HEK293 (cell line): ENCODE results near the gene ANKRD52.
A peak's percentile ranks its signal among the peaks of the same experiment; 100 is the strongest.
"Not testable (repeated sequence)": the region's sequence is repeated elsewhere in the genome, so short reads cannot be mapped to it uniquely, and the experiment has no call there.

Experiments used
- CTCF ChIA-PET: fragments of 350-600 bp; formaldehyde crosslinking; extraction: SDS; loops from one replicate; lab custom pipeline; 2021; ENCODE audit warnings: antibody characterized with exemption; lab: Yijun Ruan, JAX
- POLR2A ChIA-PET: fragments of 300-600 bp; formaldehyde crosslinking; extraction: SDS; loops from one replicate; lab custom pipeline; 2020; ENCODE audit warnings: antibody characterized with exemption, inconsistent platforms; lab: Yijun Ruan, JAX
- H3K27ac ChIP-seq: fragments of 200-500 bp; sonication (Bioruptor generic); 2 replicates; pipeline ENCODE4 v1.5.1; 2014; ENCODE audit warnings: low read depth, low read length, control low read depth, inconsistent platforms; ENCODE audit errors: extremely low read depth
- H3K36me3 ChIP-seq, 2 experiments: fragments of 200-500 bp in 1 of 2; sonication (Bioruptor generic) in 1 of 2; 1 replicate in 1 of 2; 2 replicates in 1 of 2; pipeline ENCODE4 v1.5.1; 2014 to 2017; ENCODE audit warnings: inconsistent platforms in 2 of 2, low read length in 2 of 2; ENCODE audit not compliant: control insufficient read depth in 2 of 2, insufficient read depth in 1 of 2
- H3K4me1 ChIP-seq: fragments of 200-500 bp; sonication (Bioruptor generic); 2 replicates; pipeline ENCODE4 v1.5.1; 2014; ENCODE audit warnings: mild to moderate bottlenecking, low read length, inconsistent platforms; ENCODE audit not compliant: control insufficient read depth, insufficient read depth
- H3K4me3 ChIP-seq: 2 replicates; pipeline ENCODE4 v1.5.1; 2011; ENCODE audit warnings: low read depth, mild to moderate bottlenecking, control low read depth, low read length, moderate library complexity
- H3K9me3 ChIP-seq: fragments of 200-500 bp; sonication (Bioruptor generic); 2 replicates; pipeline ENCODE4 v1.5.1; 2014; ENCODE audit warnings: low read depth, low read length, inconsistent platforms; ENCODE audit not compliant: control insufficient read depth, insufficient read depth
- GFI1B ChIP-seq: fragments of 450-650 bp; formaldehyde crosslinking; IDR thresholded peaks from 2 replicates; pipeline ENCODE4 v1.5.1; 2016; ENCODE audit warnings: missing biosample characterization, missing genetic modification characterization
- SP7 ChIP-seq: fragments of 450-650 bp; formaldehyde crosslinking; IDR thresholded peaks from 2 replicates; pipeline ENCODE4 v1.5.1; 2016; ENCODE audit warnings: missing biosample characterization, missing genetic modification characterization
- ZBTB21 ChIP-seq: fragments of 450-650 bp; formaldehyde crosslinking; IDR thresholded peaks from 2 replicates; pipeline ENCODE4 v1.5.1; 2017; ENCODE audit warnings: missing biosample characterization, missing genetic modification characterization
- ZNF121 ChIP-seq: fragments of 450-650 bp; formaldehyde crosslinking; IDR thresholded peaks from 2 replicates; pipeline ENCODE4 v1.5.1; 2016; ENCODE audit warnings: missing biosample characterization, missing genetic modification characterization
- ZNF335 ChIP-seq: fragments of 450-650 bp; formaldehyde crosslinking; conservative IDR thresholded peaks from 2 replicates; pipeline ENCODE4 v1.5.1; 2016; ENCODE audit warnings: missing biosample characterization, missing genetic modification characterization
- ZNF362 ChIP-seq: fragments of 450-650 bp; formaldehyde crosslinking; IDR thresholded peaks from 2 replicates; pipeline ENCODE4 v1.5.1; 2016; ENCODE audit warnings: missing biosample characterization, missing genetic modification characterization
- ZNF366 ChIP-seq: fragments of 450-650 bp; formaldehyde crosslinking; conservative IDR thresholded peaks from 2 replicates; pipeline ENCODE4 v1.5.1; 2016; ENCODE audit warnings: missing biosample characterization, missing genetic modification characterization
- ZNF514 ChIP-seq: fragments of 450-650 bp; formaldehyde crosslinking; IDR thresholded peaks from 2 replicates; pipeline ENCODE4 v1.5.1; 2016; ENCODE audit warnings: missing biosample characterization, missing genetic modification characterization
- ZNF660 ChIP-seq: fragments of 450-650 bp; IDR thresholded peaks from 2 replicates; pipeline ENCODE4 v1.5.1; 2018; ENCODE audit warnings: missing biosample characterization, mild to moderate bottlenecking, missing genetic modification characterization
- ZNF664 ChIP-seq: fragments of 450-650 bp; formaldehyde crosslinking; IDR thresholded peaks from 2 replicates; pipeline ENCODE4 v1.5.1; 2016; ENCODE audit warnings: missing biosample characterization, missing genetic modification characterization
- ZNF747 ChIP-seq: fragments of 450-650 bp; formaldehyde crosslinking; IDR thresholded peaks from 2 replicates; pipeline ENCODE4 v1.5.1; 2016; ENCODE audit warnings: missing biosample characterization, missing genetic modification characterization
- ZSCAN16 ChIP-seq: fragments of 450-650 bp; formaldehyde crosslinking; IDR thresholded peaks from 2 replicates; pipeline ENCODE4 v1.5.1; 2016; ENCODE audit warnings: missing biosample characterization, missing genetic modification characterization
- TF ChIP-seq, protein P1 (sequence below): fragments of 450-650 bp; formaldehyde crosslinking; IDR thresholded peaks from 2 replicates; pipeline ENCODE4 v1.5.1; 2017; ENCODE audit warnings: missing biosample characterization, missing genetic modification characterization
- TF ChIP-seq, protein P2 (sequence below): IDR thresholded peaks from 2 replicates; pipeline ENCODE4 v1.6.1; 2011; ENCODE audit warnings: mild to moderate bottlenecking, low read depth, low read length, borderline replicate concordance
- TF ChIP-seq, protein P3 (sequence below): fragments of 450-650 bp; formaldehyde crosslinking; IDR thresholded peaks from 2 replicates; pipeline ENCODE4 v1.5.1; 2016; ENCODE audit warnings: missing biosample characterization, missing genetic modification characterization

Gene ANKRD52

DNA sequence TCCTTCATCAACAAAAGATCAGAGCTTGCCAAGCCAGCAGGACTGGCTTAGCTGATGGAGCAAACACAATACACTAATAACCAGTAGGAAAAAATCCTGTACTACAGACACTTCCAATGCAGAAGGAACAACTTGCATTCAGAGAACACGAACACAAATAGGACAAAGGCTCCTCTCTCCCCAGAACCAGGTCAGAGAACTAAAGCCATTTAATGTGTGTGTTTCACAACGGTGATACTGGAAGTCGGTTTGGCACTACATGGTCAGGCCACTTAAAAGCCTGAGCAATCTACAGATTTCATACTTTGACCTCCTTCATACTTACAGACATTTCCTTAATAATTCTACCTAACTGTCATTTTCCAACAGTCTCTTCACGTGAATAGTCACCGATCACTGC is 35.6 kb upstream of the ANKRD52 start (continued):
- TF ChIP-seq, protein P1, sequence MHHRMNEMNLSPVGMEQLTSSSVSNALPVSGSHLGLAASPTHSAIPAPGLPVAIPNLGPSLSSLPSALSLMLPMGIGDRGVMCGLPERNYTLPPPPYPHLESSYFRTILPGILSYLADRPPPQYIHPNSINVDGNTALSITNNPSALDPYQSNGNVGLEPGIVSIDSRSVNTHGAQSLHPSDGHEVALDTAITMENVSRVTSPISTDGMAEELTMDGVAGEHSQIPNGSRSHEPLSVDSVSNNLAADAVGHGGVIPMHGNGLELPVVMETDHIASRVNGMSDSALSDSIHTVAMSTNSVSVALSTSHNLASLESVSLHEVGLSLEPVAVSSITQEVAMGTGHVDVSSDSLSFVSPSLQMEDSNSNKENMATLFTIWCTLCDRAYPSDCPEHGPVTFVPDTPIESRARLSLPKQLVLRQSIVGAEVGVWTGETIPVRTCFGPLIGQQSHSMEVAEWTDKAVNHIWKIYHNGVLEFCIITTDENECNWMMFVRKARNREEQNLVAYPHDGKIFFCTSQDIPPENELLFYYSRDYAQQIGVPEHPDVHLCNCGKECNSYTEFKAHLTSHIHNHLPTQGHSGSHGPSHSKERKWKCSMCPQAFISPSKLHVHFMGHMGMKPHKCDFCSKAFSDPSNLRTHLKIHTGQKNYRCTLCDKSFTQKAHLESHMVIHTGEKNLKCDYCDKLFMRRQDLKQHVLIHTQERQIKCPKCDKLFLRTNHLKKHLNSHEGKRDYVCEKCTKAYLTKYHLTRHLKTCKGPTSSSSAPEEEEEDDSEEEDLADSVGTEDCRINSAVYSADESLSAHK: no peak

DNA sequence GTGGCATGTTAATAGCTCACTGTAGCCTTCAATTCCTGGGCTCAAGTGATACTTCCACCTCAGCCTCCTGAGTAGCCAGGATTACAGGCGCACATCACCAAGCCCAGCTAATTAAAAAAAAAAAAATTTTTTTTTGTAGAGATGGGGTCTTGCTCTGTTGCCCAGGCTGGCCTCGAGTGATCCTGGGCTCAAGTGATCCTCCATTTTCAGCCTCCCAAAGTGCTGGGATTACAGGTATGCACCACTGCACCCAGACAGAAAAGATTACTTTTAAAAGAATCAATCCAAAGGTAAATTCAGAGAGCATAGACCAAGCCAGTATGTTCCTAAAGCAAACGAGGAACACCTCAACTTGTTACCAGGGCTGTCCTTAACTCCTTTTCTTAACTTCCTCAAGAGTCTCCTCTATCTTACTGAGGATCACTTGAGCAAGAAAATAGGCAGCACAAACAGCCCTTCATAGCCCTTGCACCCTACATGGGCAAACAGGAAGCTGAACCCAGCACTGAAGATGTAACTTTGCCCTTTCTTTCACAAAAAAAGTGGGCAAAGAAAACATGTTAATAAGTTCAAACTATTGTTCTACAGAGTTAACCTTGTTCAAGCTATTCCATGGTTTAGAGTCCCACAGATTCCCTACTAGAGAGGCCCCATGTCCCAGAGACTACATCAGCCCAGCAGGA is 30.7 kb upstream of the ANKRD52 start:
- Histone ChIP-seq H3K4me3 (no peak overlapping the region), H3K27ac (no peak overlapping the region), H3K4me1 (no peaks in the 10 kb centered on the region), H3K9me3 (no peaks in the 10 kb centered on the region), H3K36me3 (peaks cover 39 to 64% of the 10 kb centered on the region in 2 experiments)
- ChIA-PET POLR2A (interaction anchor here (0.5 kb wide), 1 partner anchor 284 kb away, joined by 3 read pairs; no protein-coding TSS in a partner anchor), CTCF (interaction anchor here (0.6 to 0.9 kb wide), 5 partner anchors 9 to 632 kb away, joined by 3 to 5 read pairs (median 3); partner anchors contain the start of gene SMARCC2)
- peak; percentile 93 for TF ChIP-seq ZNF121 (tag by site-specific recombination)
- TF ChIP-seq, protein P2, sequence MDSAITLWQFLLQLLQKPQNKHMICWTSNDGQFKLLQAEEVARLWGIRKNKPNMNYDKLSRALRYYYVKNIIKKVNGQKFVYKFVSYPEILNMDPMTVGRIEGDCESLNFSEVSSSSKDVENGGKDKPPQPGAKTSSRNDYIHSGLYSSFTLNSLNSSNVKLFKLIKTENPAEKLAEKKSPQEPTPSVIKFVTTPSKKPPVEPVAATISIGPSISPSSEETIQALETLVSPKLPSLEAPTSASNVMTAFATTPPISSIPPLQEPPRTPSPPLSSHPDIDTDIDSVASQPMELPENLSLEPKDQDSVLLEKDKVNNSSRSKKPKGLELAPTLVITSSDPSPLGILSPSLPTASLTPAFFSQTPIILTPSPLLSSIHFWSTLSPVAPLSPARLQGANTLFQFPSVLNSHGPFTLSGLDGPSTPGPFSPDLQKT: no peak

- Histone ChIP-seq H3K9me3 (no peaks in the 10 kb centered on the region), H3K27ac (no peak overlapping the region), H3K36me3 (peaks cover 50 to 78% of the 10 kb centered on the region in 2 experiments), H3K4me1 (no peaks in the 10 kb centered on the region), H3K4me3 (no peak overlapping the region)
- POLR2A ChIA-PET: interaction anchor here (1.0 to 1.5 kb wide), 3 partner anchors 11 to 13 kb away, joined by 4 to 6 read pairs (median 6); no protein-coding TSS in a partner anchor
- TF ChIP-seq ZNF747 (tag by site-specific recombination): no peak
- TF ChIP-seq ZNF335 (tag by site-specific recombination): no peak
- CTCF ChIA-PET: interaction anchor here (0.6 to 2.2 kb wide), 5 partner anchors 11 to 823 kb away, joined by 3 to 9 read pairs (median 3); partner anchors contain the start of gene ANKRD52
Measured at GRCh38 chr12:56286044-56286830, 28.1 kb upstream of the ANKRD52 start.

DNA sequence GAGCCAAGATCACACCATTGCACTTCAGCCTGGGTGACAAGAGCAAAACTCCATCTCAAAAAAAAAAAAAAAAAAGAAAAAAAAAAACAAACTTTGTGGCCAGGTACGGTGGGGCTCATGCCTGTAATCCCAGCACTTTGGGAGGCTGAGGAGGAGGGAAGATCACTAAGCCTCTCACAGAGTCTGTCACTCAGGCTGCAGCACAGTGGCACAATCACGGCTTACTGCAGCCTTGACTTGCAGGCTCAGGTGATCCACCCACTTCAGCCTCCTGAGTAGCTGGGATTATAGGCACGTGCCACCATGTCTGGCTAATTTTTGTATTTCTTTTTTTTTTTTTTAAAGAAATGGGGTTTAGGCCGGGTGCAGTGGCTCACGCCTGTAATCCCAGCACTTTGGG is 26.1 kb upstream of the ANKRD52 start:
- H3K27ac ChIP-seq, H3K4me1 ChIP-seq, H3K4me3 ChIP-seq, H3K9me3 ChIP-seq: not testable (repeated sequence)
- peak; percentile 67 for TF ChIP-seq ZNF362 (tag by site-specific recombination)
- H3K36me3 ChIP-seq: peaks cover 68 to 80% of the 10 kb centered on the region in 2 experiments
- ChIA-PET POLR2A (interaction anchor here (1.3 kb wide), 1 partner anchor 18 kb away, joined by 3 read pairs; no protein-coding TSS in a partner anchor), CTCF (interaction anchor here (0.6 kb wide), 1 partner anchor 9 kb away, joined by 3 read pairs; no protein-coding TSS in a partner anchor)

GRCh38 chr12:56282579-56282978 is 24.4 kb upstream of the ANKRD52 start:
- ChIA-PET POLR2A (no interaction called here), CTCF (interaction anchor here (0.9 to 1.7 kb wide), 2 partner anchors 16 to 24 kb away, joined by 3 to 4 read pairs; partner anchors contain the start of genes ANKRD52 and COQ10A)
- no peak overlapping the region for H3K4me3 ChIP-seq
- H3K4me1 ChIP-seq: no peaks in the 10 kb centered on the region
- H3K9me3 ChIP-seq: no peaks in the 10 kb centered on the region
- no peak overlapping the region for H3K27ac ChIP-seq
- H3K36me3 ChIP-seq: peaks cover 76 to 84% of the 10 kb centered on the region in 2 experiments
- TF ChIP-seq ZNF366 (tag by site-specific recombination) (no peak), GFI1B (no peak), ZNF660 (no peak), ZNF664 (no peak), ZSCAN16 (no peak), SP7 (no peak), ZBTB21 (tag by site-specific recombination) (no peak), ZNF514 (tag by site-specific recombination) (no peak)
- TF ChIP-seq, protein P3, sequence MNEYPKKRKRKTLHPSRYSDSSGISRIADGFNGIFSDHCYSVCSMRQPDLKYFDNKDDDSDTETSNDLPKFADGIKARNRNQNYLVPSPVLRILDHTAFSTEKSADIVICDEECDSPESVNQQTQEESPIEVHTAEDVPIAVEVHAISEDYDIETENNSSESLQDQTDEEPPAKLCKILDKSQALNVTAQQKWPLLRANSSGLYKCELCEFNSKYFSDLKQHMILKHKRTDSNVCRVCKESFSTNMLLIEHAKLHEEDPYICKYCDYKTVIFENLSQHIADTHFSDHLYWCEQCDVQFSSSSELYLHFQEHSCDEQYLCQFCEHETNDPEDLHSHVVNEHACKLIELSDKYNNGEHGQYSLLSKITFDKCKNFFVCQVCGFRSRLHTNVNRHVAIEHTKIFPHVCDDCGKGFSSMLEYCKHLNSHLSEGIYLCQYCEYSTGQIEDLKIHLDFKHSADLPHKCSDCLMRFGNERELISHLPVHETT: no peak
